ENCODE measurements around the gene PACS2.
A peak's percentile ranks its signal among the peaks of the same experiment; 100 is the strongest.

The PACS2 gene

GRCh38 chr14:105315941-105316576 lies 1.5 kb downstream of the PACS2 start:
- DNase-seq (ENCODE audit: low read depth) = peak; percentile 71
- no peak overlapping the region for H3K4me3 ChIP-seq (ENCODE audit: low read depth, low read length)

GRCh38 chr14:105316577-105316941 lies 2.0 kb downstream of the PACS2 start:
- no peak overlapping the region for H3K4me3 ChIP-seq (ENCODE audit: low read depth, low read length)
- TF ChIP-seq MYC (IDR thresholded peaks at IDR 0.05; ENCODE audit: low read depth, low read length) = no peak
- TF ChIP-seq CTCF (IDR thresholded peaks at IDR 0.05; ENCODE audit: low read depth, low read length) = no peak
- TF ChIP-seq MAX (IDR thresholded peaks at IDR 0.05; ENCODE audit: low read depth, low read length) = no peak
- no peak for TF ChIP-seq POLR2A (IDR thresholded peaks at IDR 0.05; ENCODE audit: extremely low read depth, insufficient read length)
- DNase-seq (ENCODE audit: low read depth) = no peak

More at GRCh38 chr14:105315941-105316576, 1.5 kb downstream of the PACS2 start:
- TF ChIP-seq CTCF (IDR thresholded peaks at IDR 0.05; ENCODE audit: low read depth, low read length) (no peak), POLR2A (IDR thresholded peaks at IDR 0.05; ENCODE audit: extremely low read depth, insufficient read length) (no peak), MYC (IDR thresholded peaks at IDR 0.05; ENCODE audit: low read depth, low read length) (no peak), MAX (IDR thresholded peaks at IDR 0.05; ENCODE audit: low read depth, low read length) (no peak)

- TF ChIP-seq POLR2A (IDR thresholded peaks at IDR 0.05; ENCODE audit: extremely low read depth, insufficient read length) (no peak), MAX (IDR thresholded peaks at IDR 0.05; ENCODE audit: low read depth, low read length) (no peak), MYC (IDR thresholded peaks at IDR 0.05; ENCODE audit: low read depth, low read length) (no peak), CTCF (IDR thresholded peaks at IDR 0.05; ENCODE audit: low read depth, low read length) (no peak)
- no peak for DNase-seq (ENCODE audit: low read depth)
- H3K4me3 ChIP-seq (ENCODE audit: low read depth, low read length) = no peak overlapping the region
These were observed 2.5 kb downstream of the PACS2 start for GRCh38 chr14:105316968-105317510.

- TF ChIP-seq MAX (IDR thresholded peaks at IDR 0.05; ENCODE audit: low read depth, low read length) (no peak), CTCF (IDR thresholded peaks at IDR 0.05; ENCODE audit: low read depth, low read length) (no peak), MYC (IDR thresholded peaks at IDR 0.05; ENCODE audit: low read depth, low read length) (no peak), POLR2A (IDR thresholded peaks at IDR 0.05; ENCODE audit: extremely low read depth, insufficient read length) (no peak)
- H3K4me3 ChIP-seq (ENCODE audit: low read depth, low read length) = no peak overlapping the region
- DNase-seq (ENCODE audit: low read depth) = no peak
These were observed 3.0 kb downstream of the PACS2 start for GRCh38 chr14:105317546-105317945.

GRCh38 chr14:105322791-105323556 lies 8.4 kb downstream of the PACS2 start:
- TF ChIP-seq MAX (IDR thresholded peaks at IDR 0.05; ENCODE audit: low read depth, low read length) (no peak), POLR2A (IDR thresholded peaks at IDR 0.05; ENCODE audit: extremely low read depth, insufficient read length) (no peak), CTCF (IDR thresholded peaks at IDR 0.05; ENCODE audit: low read depth, low read length) (no peak)

More at GRCh38 chr14:105322791-105323556, 8.4 kb downstream of the PACS2 start:
- DNase-seq (ENCODE audit: low read depth) = peak; percentile 40
- no peak overlapping the region for H3K4me3 ChIP-seq (ENCODE audit: low read depth, low read length)
